Esophagus squamous epithelium (tissue), 5 donors: ENCODE measurements around the gene ARHGAP26. TPM values are rescaled to one million over a fixed set of nuclear protein-coding genes. Genes with fewer than 3 reads are reported as not detected.

ENCODE experiments used
- DNase-seq: peaks from one replicate; lab custom pipeline; 2025; lab: John Stamatoyannopoulos, UW
- H3K27ac ChIP-seq, 4 donors: fragments of 200-600 bp; sonication (generic); one replicate each; pipeline ENCODE4 v1.5.1; 2016 to 2019; ENCODE audit warnings: mild to moderate bottlenecking in 1 of 4
- H3K27me3 ChIP-seq, 4 donors: fragments of 200-600 bp; sonication (generic); 1 replicate in 3 of 4; 2 replicates in 1 of 4; pipeline versions ENCODE4 v1.5.1 to v1.6.0; 2017 to 2021; ENCODE audit warnings: antibody characterized with exemption in 1 of 4
- H3K36me3 ChIP-seq, 3 donors: fragments of 200-600 bp; sonication (generic); one replicate each; pipeline ENCODE4 v1.5.1; 2016 to 2019
- H3K4me1 ChIP-seq, 3 donors: fragments of 200-600 bp; sonication (generic); one replicate each; pipeline ENCODE4 v1.5.1; 2017 to 2019
- H3K4me3 ChIP-seq, 4 donors: fragments of 200-600 bp; sonication (generic); 1 replicate in 3 of 4; 2 replicates in 1 of 4; pipeline ENCODE4 v1.5.1; 2016 to 2019; ENCODE audit warnings: mild to moderate bottlenecking in 2 of 4, moderate library complexity in 1 of 4
- H3K9me3 ChIP-seq, 3 donors: fragments of 200-600 bp; sonication (generic); one replicate each; pipeline ENCODE4 v1.5.1; 2016 to 2019
- POLR2A ChIP-seq, 4 donors: fragments of 450-650 bp; IDR thresholded peaks; one replicate each; pipeline ENCODE4 v1.6.1; 2017; ENCODE audit warnings: antibody characterized with exemption in 4 of 4, mild to moderate bottlenecking in 4 of 4, moderate library complexity in 3 of 4
- WGBS, 2 donors: methylation state at CpG; one replicate each; pipeline ENCODE4 v1.1.5; 2018; 5-methylcytosine and 5-hydroxymethylcytosine counted together
- intact Hi-C: fragments of 100-400 bp; cut with DNase I; formaldehyde crosslinking; loops from one replicate; pipeline ENCODE4 v1.15.0; 2022
- total RNA-seq, 4 donors: library from RNA; depleted of rRNA; stranded (reverse); fragments of >200 nt; gene quantifications; one replicate each; pipeline ENCODE4 v1.1.0, GENCODE V29; 2016
- TF ChIP-seq, protein P1 (sequence below), 6 experiments: fragments of 450-650 bp in 4 of 6; fragments of 200-600 bp in 2 of 6; sonication (generic) in 2 of 6; IDR thresholded peaks; one replicate each; pipeline ENCODE4 v1.5.1; 2016 to 2019; ENCODE audit warnings: antibody characterized with exemption in 6 of 6, mild to moderate bottlenecking in 4 of 6, moderate library complexity in 4 of 6
- donor health status: DM: yes; HTN: yes; CAD: no.

The ARHGAP26 gene
- total RNA-seq, 4 donors from 2014 or later, result 4.4 to 18.7 (median 15.4) TPM

DNA sequence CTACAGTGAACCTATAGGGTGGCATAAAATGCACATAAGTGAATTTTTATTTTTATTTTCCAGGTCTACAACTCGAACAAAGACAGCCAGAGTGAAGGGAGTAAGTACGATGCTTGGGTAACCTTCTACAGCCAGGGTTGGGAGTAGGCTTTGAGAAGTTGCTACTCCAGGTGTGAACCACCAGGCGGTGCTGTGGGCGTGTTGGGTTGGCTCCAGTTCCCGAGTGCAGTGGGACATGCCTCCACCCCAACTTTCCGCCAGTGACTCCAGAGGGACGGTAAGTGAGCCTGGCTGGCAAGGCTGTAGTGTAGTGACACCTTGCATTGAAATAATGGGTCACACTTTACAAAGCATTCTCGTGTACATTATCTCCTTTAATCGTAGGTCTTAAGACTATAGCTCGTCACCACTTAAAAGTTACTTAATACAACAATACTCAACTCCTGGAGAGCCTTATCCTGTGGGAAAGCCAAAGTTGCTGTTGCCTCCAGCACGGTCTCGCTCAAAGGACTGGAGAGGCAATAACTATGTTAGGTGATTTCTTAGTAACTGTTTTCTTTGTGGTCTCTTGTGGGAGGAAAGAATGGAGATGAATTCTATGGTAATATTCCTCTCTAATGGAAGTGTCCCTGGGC is 244.0 kb downstream of the ARHGAP26 start:
- WGBS, 2 donors, result 77 to 86% methylated on average over 12 of the region's 12 CpGs
- Histone ChIP-seq H3K27me3 (no peaks in the 10 kb centered on the region), H3K4me1 (peaks cover 0 to 5% (median 4%) of the 10 kb centered on the region in 3 donors), H3K9me3 (no peaks in the 10 kb centered on the region), H3K36me3 (no peaks in the 10 kb centered on the region), H3K27ac (no peak overlapping the region), H3K4me3 (no peak overlapping the region)
- DNase-seq, result no peak
- intact Hi-C loops, result loop anchor here (10.0 kb wide), 1 partner anchor 391 kb away; the partner anchor contains the start of gene NR3C1
- TF ChIP-seq, protein P1, sequence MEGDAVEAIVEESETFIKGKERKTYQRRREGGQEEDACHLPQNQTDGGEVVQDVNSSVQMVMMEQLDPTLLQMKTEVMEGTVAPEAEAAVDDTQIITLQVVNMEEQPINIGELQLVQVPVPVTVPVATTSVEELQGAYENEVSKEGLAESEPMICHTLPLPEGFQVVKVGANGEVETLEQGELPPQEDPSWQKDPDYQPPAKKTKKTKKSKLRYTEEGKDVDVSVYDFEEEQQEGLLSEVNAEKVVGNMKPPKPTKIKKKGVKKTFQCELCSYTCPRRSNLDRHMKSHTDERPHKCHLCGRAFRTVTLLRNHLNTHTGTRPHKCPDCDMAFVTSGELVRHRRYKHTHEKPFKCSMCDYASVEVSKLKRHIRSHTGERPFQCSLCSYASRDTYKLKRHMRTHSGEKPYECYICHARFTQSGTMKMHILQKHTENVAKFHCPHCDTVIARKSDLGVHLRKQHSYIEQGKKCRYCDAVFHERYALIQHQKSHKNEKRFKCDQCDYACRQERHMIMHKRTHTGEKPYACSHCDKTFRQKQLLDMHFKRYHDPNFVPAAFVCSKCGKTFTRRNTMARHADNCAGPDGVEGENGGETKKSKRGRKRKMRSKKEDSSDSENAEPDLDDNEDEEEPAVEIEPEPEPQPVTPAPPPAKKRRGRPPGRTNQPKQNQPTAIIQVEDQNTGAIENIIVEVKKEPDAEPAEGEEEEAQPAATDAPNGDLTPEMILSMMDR (IDR thresholded peaks at IDR 0.05), result peak in 5 of 6 experiments; percentile 19 to 56 (median 32)
- no peak for TF ChIP-seq POLR2A (IDR thresholded peaks at IDR 0.05)

DNA sequence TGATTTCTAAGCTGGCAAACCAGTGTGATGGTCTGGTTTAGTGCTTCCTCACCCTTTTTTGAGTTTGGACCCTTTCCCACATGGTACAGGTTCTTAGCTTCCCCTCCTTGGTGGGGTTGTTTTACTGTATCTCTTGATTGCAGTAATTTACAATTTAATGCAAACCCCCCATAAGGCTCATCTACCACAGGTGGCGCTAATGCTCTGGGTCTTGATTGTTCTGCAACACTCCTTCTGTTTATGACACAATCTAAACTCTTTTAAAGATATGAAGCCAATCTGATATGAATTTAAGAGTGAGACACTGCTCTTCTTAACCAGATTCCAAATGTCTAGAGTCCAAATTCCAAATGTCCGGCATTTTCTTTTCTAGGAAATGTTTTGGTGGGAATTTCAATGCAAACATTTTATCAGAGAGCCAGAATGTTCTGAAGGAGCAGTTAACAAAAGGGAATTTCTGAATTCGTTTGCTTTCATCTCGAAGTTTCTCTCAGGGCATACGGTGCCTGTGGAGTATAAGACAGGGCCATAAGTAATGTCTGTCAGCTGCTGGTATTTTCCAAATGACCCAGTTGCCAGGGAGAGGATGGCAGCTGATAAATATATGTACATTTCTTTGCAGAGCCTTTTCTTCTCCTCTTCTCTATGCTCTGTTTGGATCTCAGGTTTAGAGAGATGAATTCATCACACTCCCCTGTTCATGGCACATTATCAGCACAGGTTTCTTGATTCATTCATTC is 246.8 kb downstream of the ARHGAP26 start:
- intact Hi-C loops, result loop anchor here (10.0 kb wide), 1 partner anchor 388 kb away; the partner anchor contains the start of gene NR3C1
- Histone ChIP-seq H3K27me3 (no peaks in the 10 kb centered on the region), H3K4me1 (peaks cover 0 to 10% (median 0%) of the 10 kb centered on the region in 3 donors), H3K27ac (no peak overlapping the region), H3K9me3 (no peaks in the 10 kb centered on the region), H3K36me3 (no peaks in the 10 kb centered on the region), H3K4me3 (no peak overlapping the region)
- TF ChIP-seq, protein P1 (IDR thresholded peaks at IDR 0.05), result peak in 4 of 6 experiments; percentile 35 to 62 (median 40)
- TF ChIP-seq POLR2A (IDR thresholded peaks at IDR 0.05), result no peak
- no peak for DNase-seq
- WGBS, 2 donors, result 73 to 82% methylated on average over 5 of the region's 5 CpGs

DNA sequence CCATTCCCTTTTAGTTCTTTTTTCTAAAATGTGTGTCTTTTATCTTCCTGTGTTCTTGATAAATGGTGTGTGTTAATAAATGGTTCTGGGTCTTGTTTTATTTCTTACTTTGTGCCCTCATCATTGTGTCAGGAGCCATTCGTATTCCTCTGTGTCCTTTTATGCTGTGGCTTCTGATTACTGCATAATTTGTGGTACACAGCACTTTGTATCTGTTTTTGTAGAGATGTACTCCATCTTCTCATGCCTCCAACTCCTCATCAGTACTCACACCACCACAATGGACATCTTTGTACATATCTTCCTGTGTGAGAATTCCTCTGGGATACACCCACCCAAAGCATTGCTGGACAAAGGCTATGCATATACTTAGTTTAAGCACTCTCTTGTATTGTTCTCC is 247.4 kb downstream of the ARHGAP26 start:
- intact Hi-C loops, result loop anchor here (10.0 kb wide), 1 partner anchor 387 kb away; the partner anchor contains the start of gene NR3C1
- no peak for DNase-seq
- H3K9me3 ChIP-seq, result no peaks in the 10 kb centered on the region
- H3K27ac ChIP-seq, result no peak overlapping the region
- no peaks in the 10 kb centered on the region for H3K36me3 ChIP-seq
- H3K4me1 ChIP-seq, result peaks cover 0 to 10% (median 0%) of the 10 kb centered on the region in 3 donors
- TF ChIP-seq, protein P1 (IDR thresholded peaks at IDR 0.05), result no peak
- no peak for TF ChIP-seq POLR2A (IDR thresholded peaks at IDR 0.05)
- no peaks in the 10 kb centered on the region for H3K27me3 ChIP-seq
- no peak overlapping the region for H3K4me3 ChIP-seq
- 82 to 100% methylated on average over 1 of the region's 1 CpG for WGBS, 2 donors

DNA sequence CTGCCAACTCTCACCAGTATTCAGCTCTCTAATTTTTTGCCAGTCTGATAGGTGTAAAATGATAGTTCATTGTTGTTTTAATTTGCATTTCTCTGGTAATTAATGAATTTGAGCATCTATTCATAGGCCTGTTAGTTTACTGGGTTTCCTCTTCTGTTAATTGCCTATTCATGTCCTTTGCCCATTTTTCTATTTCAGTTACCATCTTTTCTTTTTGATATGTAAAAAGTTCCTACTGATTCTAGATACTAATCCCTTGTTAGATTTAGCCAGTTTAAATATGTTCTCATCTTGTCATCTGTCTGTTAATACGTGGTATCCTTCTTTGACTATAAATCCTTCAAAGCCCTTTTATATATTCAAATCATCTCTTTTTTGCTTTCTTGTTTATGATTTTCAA is 247.8 kb downstream of the ARHGAP26 start:
- Histone ChIP-seq H3K4me3 (no peak overlapping the region), H3K27ac (no peak overlapping the region), H3K4me1 (peaks cover 0 to 13% (median 2%) of the 10 kb centered on the region in 3 donors), H3K36me3 (no peaks in the 10 kb centered on the region), H3K9me3 (no peaks in the 10 kb centered on the region), H3K27me3 (no peaks in the 10 kb centered on the region)
- TF ChIP-seq POLR2A (IDR thresholded peaks at IDR 0.05), result no peak
- TF ChIP-seq, protein P1 (IDR thresholded peaks at IDR 0.05), result no peak
- DNase-seq, result no peak
- intact Hi-C loops, result loop anchor here (10.0 kb wide), 1 partner anchor 387 kb away; the partner anchor contains the start of gene NR3C1
- WGBS, 2 donors, result 90 to 96% methylated on average over 1 of the region's 1 CpG

DNA sequence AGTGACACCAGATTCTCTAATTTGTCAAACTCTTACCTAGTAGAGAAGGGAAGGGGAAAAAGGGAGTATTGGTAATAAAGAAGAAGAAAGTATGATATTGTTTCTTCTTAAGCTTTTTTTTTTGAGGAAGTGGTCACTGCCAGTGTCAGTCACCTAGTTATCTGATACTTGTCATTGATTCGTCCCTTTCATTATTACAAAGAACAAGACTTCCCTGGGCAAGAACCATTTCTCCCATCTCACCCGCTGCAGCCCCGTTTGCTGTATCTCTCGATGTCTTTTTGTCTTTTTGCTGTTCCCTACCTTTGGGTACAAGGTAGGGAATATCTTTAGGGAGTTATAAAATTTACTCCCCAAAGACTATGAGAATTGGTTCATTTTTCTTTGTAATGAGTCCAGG is 249.0 kb downstream of the ARHGAP26 start:
- H3K27me3 ChIP-seq, result no peaks in the 10 kb centered on the region
- intact Hi-C loops, result loop anchor here (10.0 kb wide), 1 partner anchor 386 kb away; the partner anchor contains the start of gene NR3C1
- no peak for DNase-seq
- 77 to 92% methylated on average over 4 of the region's 4 CpGs for WGBS, 2 donors
- no peaks in the 10 kb centered on the region for H3K36me3 ChIP-seq
- H3K27ac ChIP-seq, result no peak overlapping the region
- H3K4me1 ChIP-seq, result peaks cover 0 to 25% (median 11%) of the 10 kb centered on the region in 3 donors
- TF ChIP-seq, protein P1 (IDR thresholded peaks at IDR 0.05), result no peak
- TF ChIP-seq POLR2A (IDR thresholded peaks at IDR 0.05), result no peak
- H3K9me3 ChIP-seq, result no peaks in the 10 kb centered on the region
- H3K4me3 ChIP-seq, result no peak overlapping the region
